HFFc6 (cell line): Measurements from ENCODE around the gene OSBPL2. TPM values are rescaled to one million over a fixed set of nuclear protein-coding genes. Genes with fewer than 3 reads are reported as not detected.

ENCODE experiments used
- DNase-seq: peaks from one replicate; pipeline ENCODE4 v3.0.0-alpha.2; 2018
- H3K27ac Mint-ChIP-seq: 2 replicates; pipeline ENCODE4 v1.8.0; 2020; ENCODE audit warnings: mild to moderate bottlenecking, mixed read lengths
- H3K27me3 Mint-ChIP-seq: 2 replicates; pipeline ENCODE4 v1.8.0; 2021; ENCODE audit warnings: mild to moderate bottlenecking, moderate library complexity, mixed read lengths; ENCODE audit not compliant: insufficient read depth
- H3K36me3 Mint-ChIP-seq: 2 replicates; pipeline ENCODE4 v1.8.0; 2021; ENCODE audit warnings: low read depth, mixed read lengths
- H3K4me1 Mint-ChIP-seq: 2 replicates; pipeline ENCODE4 v1.8.0; 2020; ENCODE audit warnings: low read depth, mixed read lengths
- H3K4me3 Mint-ChIP-seq: 2 replicates; pipeline ENCODE4 v1.8.0; 2020; ENCODE audit warnings: mild to moderate bottlenecking, moderate library complexity, mixed read lengths
- H3K9me3 Mint-ChIP-seq: 2 replicates; pipeline ENCODE4 v1.8.0; 2020; ENCODE audit warnings: mild to moderate bottlenecking, mixed read lengths
- total RNA-seq, 6 experiments: library from RNA; stranded (reverse); fragmentation: NEBNext Ultra II Directional; extraction: Animal tissue kit (Norgen Biotek cat#: 25700); gene quantifications; 2 replicates in 1 of 6; 3 replicates in 5 of 6; pipeline ENCODE4 v1.2.3, GENCODE V29; 2021
- TF ChIP-seq, protein P1 (sequence below): fragments of 200-600 bp; sonication (generic); IDR thresholded peaks from 2 replicates; pipeline ENCODE4 v1.5.0; 2021; ENCODE audit warnings: antibody characterized with exemption, mild to moderate bottlenecking

The OSBPL2 gene
- total RNA-seq, 6 experiments from 2014 or later, result 32.2 to 37.6 (median 33.5) TPM

DNA sequence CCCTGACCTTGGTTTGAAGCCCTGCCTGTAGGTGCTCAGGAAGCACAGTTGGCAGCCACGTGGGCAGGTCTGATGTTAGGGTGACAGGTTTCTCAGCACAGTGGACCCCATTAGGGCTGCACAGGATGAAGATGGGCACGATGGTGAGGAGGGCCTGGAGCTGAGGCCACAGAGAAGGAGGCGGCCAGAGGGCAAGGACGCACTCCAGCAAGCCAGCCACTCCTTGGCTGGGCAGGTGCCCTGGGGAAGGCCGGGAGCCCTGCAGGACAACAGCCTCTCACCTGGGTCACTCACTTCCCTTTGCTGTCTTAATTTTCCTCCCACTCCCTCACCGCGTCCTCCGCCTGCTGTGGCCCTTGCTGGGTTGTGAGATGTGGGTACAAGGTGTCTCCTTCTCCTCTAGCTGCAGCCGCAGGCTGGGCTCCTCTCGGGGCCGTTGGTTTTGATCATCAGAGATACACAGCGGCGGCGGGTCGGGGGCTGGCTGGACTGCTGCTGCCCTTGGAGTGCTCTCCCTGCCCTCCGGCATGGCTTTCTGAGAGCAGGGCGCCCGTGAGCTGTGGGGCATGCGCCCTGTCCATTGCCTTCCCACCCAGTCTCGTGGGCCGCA lies 5.7 kb downstream of the OSBPL2 start:
- no peaks in the 10 kb centered on the region for H3K9me3 Mint-ChIP-seq

DNA sequence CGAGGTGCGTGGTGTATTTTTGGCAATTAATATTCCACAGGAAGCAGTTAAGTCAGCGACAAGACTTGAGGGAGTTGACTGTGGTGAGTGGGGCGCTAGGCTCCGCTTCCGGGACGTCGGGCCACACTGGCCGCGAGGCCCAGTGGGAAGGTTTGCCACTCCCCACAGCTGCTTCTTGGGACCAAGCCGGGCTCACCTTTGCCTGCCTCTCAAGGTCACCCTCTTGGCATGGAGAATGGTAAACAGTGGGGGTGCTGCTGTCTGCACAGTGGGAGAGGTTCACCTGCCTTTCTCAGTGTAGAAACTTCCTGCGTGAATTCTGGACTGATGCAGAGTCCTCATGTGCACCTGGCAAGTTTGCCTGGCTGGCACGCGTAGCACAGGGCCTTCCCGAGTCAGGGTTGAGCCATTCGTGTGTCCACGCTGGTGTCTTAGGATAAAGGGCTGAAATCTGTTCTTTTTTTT lies 6.4 kb downstream of the OSBPL2 start:
- TF ChIP-seq, protein P1, sequence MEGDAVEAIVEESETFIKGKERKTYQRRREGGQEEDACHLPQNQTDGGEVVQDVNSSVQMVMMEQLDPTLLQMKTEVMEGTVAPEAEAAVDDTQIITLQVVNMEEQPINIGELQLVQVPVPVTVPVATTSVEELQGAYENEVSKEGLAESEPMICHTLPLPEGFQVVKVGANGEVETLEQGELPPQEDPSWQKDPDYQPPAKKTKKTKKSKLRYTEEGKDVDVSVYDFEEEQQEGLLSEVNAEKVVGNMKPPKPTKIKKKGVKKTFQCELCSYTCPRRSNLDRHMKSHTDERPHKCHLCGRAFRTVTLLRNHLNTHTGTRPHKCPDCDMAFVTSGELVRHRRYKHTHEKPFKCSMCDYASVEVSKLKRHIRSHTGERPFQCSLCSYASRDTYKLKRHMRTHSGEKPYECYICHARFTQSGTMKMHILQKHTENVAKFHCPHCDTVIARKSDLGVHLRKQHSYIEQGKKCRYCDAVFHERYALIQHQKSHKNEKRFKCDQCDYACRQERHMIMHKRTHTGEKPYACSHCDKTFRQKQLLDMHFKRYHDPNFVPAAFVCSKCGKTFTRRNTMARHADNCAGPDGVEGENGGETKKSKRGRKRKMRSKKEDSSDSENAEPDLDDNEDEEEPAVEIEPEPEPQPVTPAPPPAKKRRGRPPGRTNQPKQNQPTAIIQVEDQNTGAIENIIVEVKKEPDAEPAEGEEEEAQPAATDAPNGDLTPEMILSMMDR, result no peak
- H3K27ac Mint-ChIP-seq, result no peak overlapping the region
- H3K4me3 Mint-ChIP-seq, result no peak overlapping the region
- H3K27me3 Mint-ChIP-seq, result peaks cover 2% of the 10 kb centered on the region
- no peak for DNase-seq
- H3K9me3 Mint-ChIP-seq, result no peaks in the 10 kb centered on the region
- H3K36me3 Mint-ChIP-seq, result peaks cover 5% of the 10 kb centered on the region; the same call in 1 of the 2 replicates
- H3K4me1 Mint-ChIP-seq, result peaks cover 6% of the 10 kb centered on the region

More for the DNA sequence above, 5.7 kb downstream of the OSBPL2 start:
- no peak for DNase-seq
- Mint-ChIP-seq H3K36me3 (peaks cover 5% of the 10 kb centered on the region; the same call in 1 of the 2 replicates), H3K27me3 (peaks cover 2% of the 10 kb centered on the region), H3K4me1 (peaks cover 6% of the 10 kb centered on the region), H3K4me3 (no peak overlapping the region), H3K27ac (no peak overlapping the region)
- TF ChIP-seq, protein P1, result no peak

DNA sequence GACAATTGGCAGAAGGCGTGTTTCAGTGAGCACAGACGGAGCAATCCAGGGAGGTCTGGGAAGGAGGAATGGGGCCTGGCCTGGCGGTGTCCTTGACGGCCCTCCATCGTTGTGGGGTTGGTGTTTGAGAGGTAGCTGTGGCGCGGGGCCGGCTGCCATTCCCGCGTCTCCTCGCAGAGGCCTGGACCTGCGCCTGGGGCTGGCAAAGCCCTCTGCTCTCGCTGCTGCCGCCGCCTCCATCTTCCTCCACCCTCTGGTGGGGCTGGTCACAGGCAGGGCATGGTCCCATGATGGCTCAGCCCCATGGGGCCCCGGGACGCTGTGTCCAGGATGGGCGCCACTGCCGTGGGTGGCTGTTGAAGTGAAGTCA lies 7.6 kb downstream of the OSBPL2 start:
- Mint-ChIP-seq H3K27me3 (peaks cover 2% of the 10 kb centered on the region), H3K9me3 (no peaks in the 10 kb centered on the region), H3K4me3 (no peak overlapping the region), H3K27ac (no peak overlapping the region), H3K4me1 (peaks cover 5% of the 10 kb centered on the region; the same call in 1 of the 2 replicates), H3K36me3 (peaks cover 5% of the 10 kb centered on the region; the same call in 1 of the 2 replicates)
- TF ChIP-seq, protein P1, result no peak
- no peak for DNase-seq

DNA sequence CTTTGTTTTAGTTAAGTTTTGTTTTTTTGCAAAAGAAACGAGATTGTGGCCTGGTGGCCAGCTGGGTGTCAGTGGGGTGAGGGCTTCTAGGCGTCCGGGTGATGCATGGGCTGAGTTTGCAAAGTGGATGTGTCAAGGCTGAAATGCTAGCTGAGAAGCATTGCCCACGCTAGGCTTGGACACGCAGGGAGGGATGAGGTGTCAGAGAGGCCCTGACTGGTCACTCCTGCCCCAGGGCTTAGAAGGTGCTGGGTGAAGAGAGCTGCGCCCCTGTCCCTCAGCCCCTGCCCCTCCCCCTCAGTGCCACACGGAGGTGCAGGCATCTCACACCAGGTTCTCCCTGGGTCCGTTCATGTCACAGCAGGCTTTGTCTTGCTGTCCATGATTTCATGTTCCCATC lies 8.1 kb downstream of the OSBPL2 start:
- Mint-ChIP-seq H3K4me3 (no peak overlapping the region), H3K27ac (no peak overlapping the region), H3K36me3 (peaks cover 5% of the 10 kb centered on the region; the same call in 1 of the 2 replicates), H3K27me3 (peaks cover 2% of the 10 kb centered on the region), H3K9me3 (no peaks in the 10 kb centered on the region), H3K4me1 (peaks cover 5% of the 10 kb centered on the region; the same call in 1 of the 2 replicates)
- DNase-seq, result no peak
- TF ChIP-seq, protein P1, result no peak

DNA sequence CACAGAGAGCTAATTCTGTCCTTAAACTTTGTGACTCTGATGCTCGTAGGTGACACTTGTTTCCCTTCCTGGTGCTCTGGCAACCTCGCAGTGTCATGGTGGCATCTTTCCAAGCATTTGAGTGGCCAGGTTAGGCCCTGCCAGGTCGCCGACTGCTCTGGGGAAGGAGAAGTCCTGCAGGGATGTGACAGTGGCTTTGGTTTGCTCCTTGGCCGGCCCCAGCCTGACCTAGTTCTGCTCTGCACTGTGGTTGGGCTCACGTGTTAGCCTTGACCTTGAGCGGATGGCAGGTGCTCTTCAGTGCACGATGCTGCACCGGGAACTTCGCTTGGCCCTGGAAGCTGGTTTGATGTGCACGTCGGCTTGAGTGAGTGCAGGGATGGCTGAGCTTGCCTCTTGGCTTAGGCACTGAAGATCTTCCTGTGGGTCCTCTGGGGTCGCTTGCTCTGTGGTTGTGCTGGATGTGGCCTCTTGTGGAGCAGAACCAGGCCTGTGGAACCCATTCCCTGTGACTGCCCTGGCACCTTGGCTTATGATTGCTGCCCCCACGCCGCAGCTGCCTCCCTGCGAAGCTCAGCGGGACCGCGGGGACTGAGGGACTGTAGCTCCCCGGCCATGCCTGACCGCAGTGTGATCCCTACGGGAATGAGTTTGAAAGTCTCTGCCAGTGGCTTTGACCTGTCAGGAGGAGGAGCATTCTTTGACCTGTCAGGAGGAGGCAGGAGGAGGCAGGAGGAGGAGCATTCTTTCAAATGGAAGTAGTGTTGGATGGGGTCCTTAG lies 8.7 kb downstream of the OSBPL2 start:
- H3K9me3 Mint-ChIP-seq, result no peaks in the 10 kb centered on the region
- H3K27ac Mint-ChIP-seq, result no peak overlapping the region

More for the DNA sequence above, 8.7 kb downstream of the OSBPL2 start:
- Mint-ChIP-seq H3K36me3 (peaks cover 5% of the 10 kb centered on the region; the same call in 1 of the 2 replicates), H3K27me3 (peaks cover 2% of the 10 kb centered on the region), H3K4me3 (no peak overlapping the region), H3K4me1 (peaks cover 8% of the 10 kb centered on the region)
- no peak for DNase-seq
- TF ChIP-seq, protein P1, result no peak
